HG02798 (cell line): ENCODE measurements around the gene SH3PXD2A.
A peak's percentile ranks its signal among the peaks of the same experiment; 100 is the strongest.

Experiments used
- ATAC-seq: cut with Tn5 transposase; IDR thresholded peaks from one replicate; pipeline ENCODE4 v1.9.1; 2021; ENCODE audit warnings: mild to moderate bottlenecking; ENCODE audit not compliant: unreplicated experiment, poor library complexity

The SH3PXD2A gene

GRCh38 chr10:103758294-103758681 lies 97.1 kb downstream of the SH3PXD2A start:
- ATAC-seq = no peak

DNA sequence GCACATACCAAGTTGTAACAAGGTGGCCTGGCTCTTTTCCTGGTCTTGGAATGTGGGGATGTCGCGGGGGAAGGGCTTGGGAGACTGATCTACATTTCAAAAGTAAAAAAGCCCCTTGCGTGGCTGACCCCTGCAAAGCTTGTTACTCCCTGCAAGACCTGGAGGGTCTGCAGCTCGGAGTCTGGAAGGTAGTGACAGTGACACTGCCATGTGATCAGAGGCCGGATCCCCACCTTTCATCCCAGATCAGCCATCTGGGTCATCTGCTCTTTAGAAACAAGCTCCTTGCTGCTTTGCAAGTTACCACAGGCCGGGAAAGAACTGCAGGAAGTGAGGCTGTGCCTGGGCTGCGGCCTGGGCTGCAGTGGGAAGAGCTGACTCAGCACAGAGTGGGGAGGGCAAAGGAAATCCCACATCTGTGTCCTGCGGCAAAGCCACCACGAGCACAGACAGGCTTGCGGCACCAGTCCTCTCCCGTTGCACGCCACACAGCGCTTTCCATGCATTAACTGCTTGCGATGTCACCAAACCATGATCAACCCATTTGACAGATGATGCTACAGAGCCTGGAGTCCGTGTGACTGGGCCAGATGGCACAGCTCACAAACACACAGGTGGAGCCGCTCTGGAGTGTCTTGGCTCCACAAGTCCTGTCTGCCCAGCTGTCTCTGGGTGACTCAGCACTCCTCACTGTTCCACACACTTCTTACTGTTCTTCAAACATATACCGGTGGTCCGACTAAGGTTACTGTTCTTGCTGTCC lies 97.7 kb downstream of the SH3PXD2A start:
- peak; percentile 43 for ATAC-seq

DNA sequence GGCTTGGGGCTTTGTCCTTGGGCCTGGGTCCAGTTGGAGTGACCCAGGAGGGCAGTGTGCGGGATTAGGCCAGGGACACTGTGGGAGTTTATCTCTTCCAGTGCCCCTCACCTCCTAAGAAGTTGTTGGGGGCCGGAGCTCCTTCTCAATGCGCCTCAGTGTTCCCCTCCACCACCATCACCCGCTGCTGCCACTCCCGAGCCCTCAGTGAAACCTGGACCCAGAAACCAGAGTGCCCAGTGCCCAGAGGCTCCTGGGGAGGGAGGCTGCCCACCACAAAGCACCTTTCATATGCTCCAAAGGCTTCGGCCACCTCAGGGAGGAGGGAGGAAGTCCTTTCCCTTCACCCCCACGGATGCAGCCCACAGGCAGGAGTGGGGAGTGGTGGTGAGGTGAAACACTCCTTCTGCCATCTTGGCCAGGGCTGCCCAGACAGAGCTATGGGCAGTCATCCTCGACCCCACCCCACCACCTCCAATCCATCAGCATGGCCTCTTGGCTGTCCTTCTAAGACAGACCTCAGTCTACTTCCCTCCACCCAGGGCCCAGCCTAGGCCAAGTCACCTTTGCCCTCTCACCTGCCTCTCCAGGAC lies 99.0 kb downstream of the SH3PXD2A start:
- ATAC-seq = no peak

DNA sequence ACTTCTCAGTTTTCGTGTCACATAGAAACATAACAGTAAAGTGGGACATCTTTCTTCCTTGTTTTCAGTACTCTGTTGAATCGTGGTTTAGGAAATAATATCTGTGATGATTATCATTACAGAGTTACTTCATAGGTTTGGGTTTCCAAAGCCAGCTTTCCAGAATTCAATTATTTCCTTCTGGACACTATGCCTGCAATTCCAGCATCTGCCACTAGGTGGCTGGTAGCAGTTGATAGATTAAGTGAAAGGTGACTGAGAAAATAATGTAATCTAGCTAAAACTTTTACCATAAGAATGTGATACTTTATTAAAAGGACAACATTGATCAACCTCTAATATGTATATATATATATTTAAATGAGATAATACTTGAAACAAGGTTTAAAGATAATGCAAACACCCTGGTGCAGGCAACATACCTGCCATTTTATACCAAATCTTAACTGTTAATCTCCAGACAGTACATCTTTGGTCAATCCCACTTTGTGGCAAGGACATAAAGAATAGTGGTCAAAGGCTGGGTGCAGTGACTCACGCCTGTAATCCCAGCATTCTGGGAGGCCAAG lies 102.6 kb downstream of the SH3PXD2A start:
- no peak for ATAC-seq

DNA sequence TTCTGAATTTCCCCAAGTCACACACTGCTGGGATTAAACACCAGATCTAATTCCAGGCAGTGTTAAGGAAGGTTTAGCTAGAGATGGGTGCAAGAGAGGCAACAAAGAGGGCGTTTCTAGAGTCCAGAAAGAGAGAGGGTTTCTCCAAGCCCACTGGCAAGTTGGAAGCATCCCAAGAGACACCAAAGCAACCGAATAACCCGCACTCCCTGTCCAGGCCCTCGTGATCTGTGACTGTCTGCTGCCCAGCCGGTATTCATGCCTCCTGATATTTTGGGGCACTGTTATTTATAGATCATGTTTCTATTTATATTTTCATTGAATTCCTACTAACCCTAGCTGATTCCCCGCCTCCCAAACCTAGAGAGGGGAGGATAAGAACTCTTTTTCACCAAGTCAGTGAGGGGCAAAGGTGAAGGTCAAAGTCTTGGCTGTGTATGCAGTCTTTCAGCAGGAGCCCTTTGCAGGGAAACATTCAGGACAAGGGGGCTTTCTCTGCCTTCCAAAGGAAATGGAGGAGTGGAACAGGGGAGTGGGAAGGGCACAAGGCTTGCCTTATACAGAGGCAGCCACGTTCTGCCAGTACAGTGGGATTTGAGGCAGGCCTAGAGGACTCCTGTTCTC lies 103.6 kb downstream of the SH3PXD2A start:
- ATAC-seq = no peak

DNA sequence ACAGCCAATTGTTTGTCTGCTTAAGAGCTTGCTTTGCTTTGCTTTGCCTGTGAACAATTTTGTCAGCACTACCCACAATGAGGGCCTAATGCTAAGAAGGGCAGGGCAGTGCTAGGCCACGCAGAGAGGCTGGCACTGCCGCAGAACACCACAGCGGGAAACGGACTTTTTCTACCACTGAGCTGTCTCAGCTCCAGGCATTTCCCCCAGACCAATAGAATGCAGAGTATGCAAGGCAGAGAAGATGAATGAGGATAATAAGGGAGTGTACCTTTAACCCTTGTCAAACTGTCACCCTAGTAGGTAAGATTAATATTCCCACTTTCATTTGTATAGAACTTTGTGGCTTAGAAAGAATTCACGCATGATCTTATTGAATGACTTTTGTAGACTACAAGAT lies 104.5 kb downstream of the SH3PXD2A start:
- ATAC-seq = no peak

GRCh38 chr10:103749779-103750178 lies 105.6 kb downstream of the SH3PXD2A start:
- no peak for ATAC-seq

GRCh38 chr10:103748020-103748419 lies 107.4 kb downstream of the SH3PXD2A start:
- ATAC-seq = no peak

- no peak for ATAC-seq
These were observed 108.0 kb downstream of the SH3PXD2A start for GRCh38 chr10:103747193-103747865.

GRCh38 chr10:103746598-103746997 lies 108.8 kb downstream of the SH3PXD2A start:
- no peak for ATAC-seq

- no peak for ATAC-seq
These were observed 109.8 kb downstream of the SH3PXD2A start for GRCh38 chr10:103745341-103746247.

GRCh38 chr10:103742824-103743223 lies 112.6 kb downstream of the SH3PXD2A start:
- no peak for ATAC-seq

- ATAC-seq = no peak
These were observed 114.8 kb downstream of the SH3PXD2A start for GRCh38 chr10:103740611-103741010.

GRCh38 chr10:103739039-103739764 lies 116.2 kb downstream of the SH3PXD2A start:
- no peak for ATAC-seq

GRCh38 chr10:103737735-103738367 lies 117.5 kb downstream of the SH3PXD2A start:
- ATAC-seq = no peak

DNA sequence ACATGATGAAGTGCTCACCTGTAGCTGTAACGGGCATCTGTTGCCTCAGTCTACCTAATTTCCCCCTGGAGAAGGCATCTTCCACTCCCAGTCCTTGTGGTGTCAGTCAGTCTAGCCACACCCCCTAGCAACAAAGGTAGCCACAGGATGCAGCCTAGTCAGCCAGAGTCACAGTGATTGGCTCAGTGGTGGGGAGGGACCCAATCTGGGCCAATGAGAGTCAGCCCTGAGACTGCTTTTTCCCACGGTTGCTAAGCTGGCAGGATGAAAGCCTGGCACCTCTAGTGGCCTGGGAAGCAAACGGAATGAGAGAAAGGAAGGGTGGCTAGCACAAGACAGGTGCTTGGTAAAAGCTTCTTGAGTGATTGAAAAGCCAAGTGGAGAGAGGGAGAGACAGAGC lies 118.6 kb downstream of the SH3PXD2A start:
- ATAC-seq = peak; percentile 64

DNA sequence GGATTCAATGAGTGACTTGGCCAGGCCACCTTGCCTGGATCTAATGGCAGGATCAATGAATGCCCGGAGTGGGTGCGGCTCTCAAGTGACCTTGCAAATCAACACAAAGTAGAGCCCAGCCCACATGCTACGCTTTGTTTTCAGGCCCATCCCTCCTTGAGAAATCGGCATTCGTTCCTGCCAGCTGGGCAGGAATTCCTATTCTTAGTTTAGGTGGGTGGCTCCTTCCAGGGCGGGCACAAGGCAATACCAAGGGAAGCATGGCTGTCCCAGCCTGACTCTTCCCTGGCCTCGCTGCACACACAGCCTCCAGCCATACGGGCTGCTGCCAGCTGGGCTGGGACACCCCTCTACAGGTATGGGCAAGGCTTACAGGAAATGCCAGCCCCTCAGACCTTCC lies 119.3 kb downstream of the SH3PXD2A start:
- no peak for ATAC-seq

DNA sequence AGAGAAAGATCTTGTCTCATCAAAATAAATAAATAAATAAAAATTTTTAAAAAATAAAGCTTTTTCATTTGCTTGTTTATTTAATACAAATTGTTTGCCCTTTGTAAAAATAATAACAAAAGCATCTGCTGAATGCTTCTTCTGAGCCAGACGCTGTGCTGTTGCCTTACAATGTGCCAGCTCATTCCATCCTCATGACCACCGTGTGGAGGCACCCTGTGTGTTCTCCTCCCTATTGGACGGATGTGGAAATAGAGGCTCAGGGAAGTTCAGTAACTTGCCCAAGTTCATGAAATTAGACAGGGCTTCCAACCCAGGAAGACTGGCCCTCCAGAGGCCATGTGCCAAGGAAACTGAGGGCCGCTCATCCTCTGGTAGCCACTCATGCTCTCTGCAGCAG lies 120.6 kb downstream of the SH3PXD2A start:
- ATAC-seq = no peak

GRCh38 chr10:103733045-103733419 lies 122.3 kb downstream of the SH3PXD2A start:
- ATAC-seq = no peak
